ENCODE results near the gene RSBN1.
"Not testable (repeated sequence)": the region's sequence is repeated elsewhere in the genome, so short reads cannot be mapped to it uniquely, and the experiment has no call there.

Gene RSBN1

GRCh38 chr1:113734357-113735055 lies 77.8 kb downstream of the RSBN1 start:
- DNase-seq, result no peak

GRCh38 chr1:113732802-113733201 lies 79.5 kb downstream of the RSBN1 start:
- no peak for DNase-seq

GRCh38 chr1:113721010-113721409 lies 91.3 kb downstream of the RSBN1 start:
- DNase-seq, result no peak

GRCh38 chr1:113718621-113719020 lies 93.7 kb downstream of the RSBN1 start:
- not testable (repeated sequence) for DNase-seq

- not testable (repeated sequence) for DNase-seq
Observed at GRCh38 chr1:113717506-113717905, 94.8 kb downstream of the RSBN1 start.

GRCh38 chr1:113714606-113715269 lies 97.5 kb downstream of the RSBN1 start:
- DNase-seq, result no peak
